OCI-LY3 (cell line): ENCODE results near the gene SERINC5.

Source experiments
- CTCF ChIP-seq: fragments of 200-600, 300-600 bp; sonication (generic); IDR thresholded peaks from 2 replicates; pipeline ENCODE4 v1.5.1; 2014; ENCODE audit warnings: antibody characterized with exemption, low read length, low read depth
- EZH2phosphoT487 ChIP-seq: fragments of 200-600 bp; shearing (Covaris generic); IDR thresholded peaks from 2 replicates; pipeline ENCODE4 v1.6.1; 2018; ENCODE audit warnings: antibody characterized with exemption, mixed run types, low read depth

- TF ChIP-seq CTCF (no peak), EZH2phosphoT487 (no peak)
Measured at GRCh38 chr5:80159133-80159815, 96.6 kb downstream of the SERINC5 start.
